ENCODE data around the gene TXNL4A.

DNA sequence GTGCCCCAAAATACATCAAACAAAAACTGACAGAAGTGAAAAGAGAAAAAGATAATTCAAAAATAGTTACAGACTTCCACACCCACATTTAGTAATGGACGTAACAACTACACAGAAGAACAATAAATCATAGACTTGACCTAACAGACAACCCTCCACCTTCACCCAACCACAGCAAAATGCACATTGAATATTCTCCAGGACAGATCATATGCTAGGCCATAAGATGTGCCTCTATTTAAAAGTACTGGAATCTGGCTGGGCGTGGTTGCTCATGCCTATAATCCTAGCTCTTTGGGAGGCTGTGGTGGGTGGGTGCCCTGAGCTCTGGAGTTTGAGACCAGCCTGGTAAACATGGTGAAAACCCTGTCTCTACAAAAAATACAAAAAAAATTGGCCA is 56.9 kb downstream of the TXNL4A start:
- TF ChIP-seq POLR2A (IDR thresholded peaks at IDR 0.05) = no peak
- TF ChIP-seq, protein P1, sequence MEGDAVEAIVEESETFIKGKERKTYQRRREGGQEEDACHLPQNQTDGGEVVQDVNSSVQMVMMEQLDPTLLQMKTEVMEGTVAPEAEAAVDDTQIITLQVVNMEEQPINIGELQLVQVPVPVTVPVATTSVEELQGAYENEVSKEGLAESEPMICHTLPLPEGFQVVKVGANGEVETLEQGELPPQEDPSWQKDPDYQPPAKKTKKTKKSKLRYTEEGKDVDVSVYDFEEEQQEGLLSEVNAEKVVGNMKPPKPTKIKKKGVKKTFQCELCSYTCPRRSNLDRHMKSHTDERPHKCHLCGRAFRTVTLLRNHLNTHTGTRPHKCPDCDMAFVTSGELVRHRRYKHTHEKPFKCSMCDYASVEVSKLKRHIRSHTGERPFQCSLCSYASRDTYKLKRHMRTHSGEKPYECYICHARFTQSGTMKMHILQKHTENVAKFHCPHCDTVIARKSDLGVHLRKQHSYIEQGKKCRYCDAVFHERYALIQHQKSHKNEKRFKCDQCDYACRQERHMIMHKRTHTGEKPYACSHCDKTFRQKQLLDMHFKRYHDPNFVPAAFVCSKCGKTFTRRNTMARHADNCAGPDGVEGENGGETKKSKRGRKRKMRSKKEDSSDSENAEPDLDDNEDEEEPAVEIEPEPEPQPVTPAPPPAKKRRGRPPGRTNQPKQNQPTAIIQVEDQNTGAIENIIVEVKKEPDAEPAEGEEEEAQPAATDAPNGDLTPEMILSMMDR (IDR thresholded peaks at IDR 0.05) = no peak
